Head of caudate nucleus (tissue), 42 donors: Measurements from ENCODE around the gene TASP1.
A peak's percentile ranks its signal among the peaks of the same experiment; 100 is the strongest.
"Not testable (repeated sequence)": the region's sequence is repeated elsewhere in the genome, so short reads cannot be mapped to it uniquely, and the experiment has no call there.

Source experiments
- DNase-seq, 42 donors: peaks; one replicate each; pipeline versions ENCODE4 v3.0.0 to v3.0.0-alpha.2; 2020 to 2021; ENCODE audit warnings: mixed read lengths in 7 of 42
- intact Hi-C: fragments of 100-400 bp; cut with DNase I; formaldehyde crosslinking; loops from one replicate; pipeline ENCODE4 v1.15.0; 2022

The TASP1 gene

GRCh38 chr20:13517831-13518230 lies 120.9 kb downstream of the TASP1 start:
- intact Hi-C loops = no loop called here
- no peak for DNase-seq

GRCh38 chr20:13515796-13516558 lies 122.8 kb downstream of the TASP1 start:
- intact Hi-C loops = no loop called here
- no peak for DNase-seq

GRCh38 chr20:13515291-13515690 lies 123.4 kb downstream of the TASP1 start:
- intact Hi-C loops = no loop called here
- no peak for DNase-seq

GRCh38 chr20:13510837-13511488 lies 127.8 kb downstream of the TASP1 start:
- DNase-seq = no peak
- intact Hi-C loops = no loop called here

GRCh38 chr20:13507646-13508045 lies 131.1 kb downstream of the TASP1 start:
- no peak for DNase-seq
- intact Hi-C loops = no loop called here

GRCh38 chr20:13501500-13501899 lies 137.2 kb downstream of the TASP1 start:
- intact Hi-C loops = no loop called here
- DNase-seq = no peak

- DNase-seq = no peak
- intact Hi-C loops = no loop called here
Observed at GRCh38 chr20:13494019-13494418, 144.7 kb downstream of the TASP1 start.

GRCh38 chr20:13493143-13493542 lies 145.6 kb downstream of the TASP1 start:
- no peak for DNase-seq
- intact Hi-C loops = no loop called here

- intact Hi-C loops = no loop called here
- peak in 19 of 42 donors; percentile 2 to 52 (median 16) for DNase-seq
Observed at GRCh38 chr20:13492001-13492481, 146.7 kb downstream of the TASP1 start.

GRCh38 chr20:13487202-13487601 lies 151.5 kb downstream of the TASP1 start:
- no peak for DNase-seq
- intact Hi-C loops = no loop called here

GRCh38 chr20:13486694-13487093 lies 152.0 kb downstream of the TASP1 start:
- DNase-seq = no peak
- intact Hi-C loops = no loop called here

GRCh38 chr20:13485576-13485975 lies 153.2 kb downstream of the TASP1 start:
- no peak for DNase-seq

GRCh38 chr20:13485019-13485418 lies 153.7 kb downstream of the TASP1 start:
- DNase-seq, intact Hi-C loops: not testable (repeated sequence)

More at GRCh38 chr20:13485576-13485975, 153.2 kb downstream of the TASP1 start:
- intact Hi-C loops = no loop called here

- intact Hi-C loops, DNase-seq: not testable (repeated sequence)
Observed at GRCh38 chr20:13483472-13483871, 155.3 kb downstream of the TASP1 start.

GRCh38 chr20:13478366-13478765 lies 160.4 kb downstream of the TASP1 start:
- no peak for DNase-seq
- intact Hi-C loops = no loop called here

- no peak for DNase-seq
- intact Hi-C loops = no loop called here
Observed at GRCh38 chr20:13474467-13474866, 164.3 kb downstream of the TASP1 start.

- DNase-seq = no peak
- intact Hi-C loops = no loop called here
Observed at GRCh38 chr20:13469262-13469661, 169.5 kb downstream of the TASP1 start.

GRCh38 chr20:13468166-13468565 lies 170.6 kb downstream of the TASP1 start:
- intact Hi-C loops = no loop called here
- no peak for DNase-seq

GRCh38 chr20:13464702-13465101 lies 174.0 kb downstream of the TASP1 start:
- DNase-seq = no peak
- intact Hi-C loops = no loop called here

- no peak for DNase-seq
- intact Hi-C loops = no loop called here
Observed at GRCh38 chr20:13461849-13462458, 176.8 kb downstream of the TASP1 start.
